Kidney epithelial cell (primary cell): ENCODE measurements around the gene IFT81. TPM values are rescaled to one million over a fixed set of nuclear protein-coding genes. Genes with fewer than 3 reads are reported as not detected.

ENCODE experiments used
- DNase-seq: peaks from one replicate; pipeline ENCODE4 v3.0.0-alpha.2; 2010; ENCODE audit warnings: low read depth
- H3K27me3 ChIP-seq: 2 replicates; pipeline ENCODE4 v1.6.0; 2011; ENCODE audit warnings: low read length; ENCODE audit not compliant: control insufficient read depth, insufficient read depth
- H3K36me3 ChIP-seq: 2 replicates; pipeline ENCODE4 v1.5.1; 2011; ENCODE audit warnings: low read length; ENCODE audit not compliant: control insufficient read depth, insufficient read depth
- H3K4me3 ChIP-seq: 2 replicates; pipeline ENCODE4 v1.5.1; 2011; ENCODE audit warnings: low read depth, mild to moderate bottlenecking, control low read depth, low read length
- total RNA-seq: library from RNA; depleted of rRNA; stranded (reverse); fragments of >200 nt; gene quantifications from 2 replicates; pipeline ENCODE4 v1.2.3, GENCODE V29; 2015
- TF ChIP-seq, protein P1 (sequence below): IDR thresholded peaks from 2 replicates; pipeline ENCODE4 v1.5.1; 2011; ENCODE audit warnings: mild to moderate bottlenecking, moderate library complexity, low read length, control low read depth, inconsistent platforms; ENCODE audit not compliant: insufficient read depth, poor library complexity, severe bottlenecking

Gene IFT81
- total RNA-seq, 1 donor from 2014 or later: 6.9 TPM

DNA sequence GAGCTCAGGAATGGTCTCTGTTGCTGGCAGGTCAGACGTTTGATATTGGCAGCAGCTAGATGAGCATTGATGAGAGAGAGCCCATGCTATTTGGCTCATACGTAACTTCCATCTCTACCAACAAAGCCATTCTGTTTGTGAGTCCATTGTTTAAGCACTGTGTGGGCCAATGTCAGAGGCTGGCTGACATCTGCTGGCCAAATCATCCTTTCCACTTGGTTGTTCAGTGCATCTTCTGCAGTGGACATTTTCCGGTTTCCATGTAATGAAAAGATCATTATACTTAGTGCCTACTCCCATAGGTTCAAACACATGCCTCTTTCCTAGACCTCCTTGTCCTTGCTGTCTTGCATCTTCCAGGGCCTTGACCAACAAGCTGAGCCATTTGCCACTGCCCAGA is 59.2 kb downstream of the IFT81 start:
- Histone ChIP-seq H3K36me3 (no peaks in the 10 kb centered on the region), H3K27me3 (no peaks in the 10 kb centered on the region), H3K4me3 (no peak overlapping the region)
- TF ChIP-seq, protein P1, sequence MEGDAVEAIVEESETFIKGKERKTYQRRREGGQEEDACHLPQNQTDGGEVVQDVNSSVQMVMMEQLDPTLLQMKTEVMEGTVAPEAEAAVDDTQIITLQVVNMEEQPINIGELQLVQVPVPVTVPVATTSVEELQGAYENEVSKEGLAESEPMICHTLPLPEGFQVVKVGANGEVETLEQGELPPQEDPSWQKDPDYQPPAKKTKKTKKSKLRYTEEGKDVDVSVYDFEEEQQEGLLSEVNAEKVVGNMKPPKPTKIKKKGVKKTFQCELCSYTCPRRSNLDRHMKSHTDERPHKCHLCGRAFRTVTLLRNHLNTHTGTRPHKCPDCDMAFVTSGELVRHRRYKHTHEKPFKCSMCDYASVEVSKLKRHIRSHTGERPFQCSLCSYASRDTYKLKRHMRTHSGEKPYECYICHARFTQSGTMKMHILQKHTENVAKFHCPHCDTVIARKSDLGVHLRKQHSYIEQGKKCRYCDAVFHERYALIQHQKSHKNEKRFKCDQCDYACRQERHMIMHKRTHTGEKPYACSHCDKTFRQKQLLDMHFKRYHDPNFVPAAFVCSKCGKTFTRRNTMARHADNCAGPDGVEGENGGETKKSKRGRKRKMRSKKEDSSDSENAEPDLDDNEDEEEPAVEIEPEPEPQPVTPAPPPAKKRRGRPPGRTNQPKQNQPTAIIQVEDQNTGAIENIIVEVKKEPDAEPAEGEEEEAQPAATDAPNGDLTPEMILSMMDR: no peak
- DNase-seq: no peak

- Histone ChIP-seq H3K36me3 (no peaks in the 10 kb centered on the region), H3K27me3 (no peaks in the 10 kb centered on the region), H3K4me3 (no peak overlapping the region)
- TF ChIP-seq, protein P1: no peak
- DNase-seq: no peak
Measured at GRCh38 chr12:110185626-110186025, 61.5 kb downstream of the IFT81 start.

- no peak for DNase-seq
- H3K27me3 ChIP-seq: no peaks in the 10 kb centered on the region
- no peaks in the 10 kb centered on the region for H3K36me3 ChIP-seq
- H3K4me3 ChIP-seq: no peak overlapping the region
- TF ChIP-seq, protein P1: no peak
Measured at GRCh38 chr12:110186059-110186458, 61.9 kb downstream of the IFT81 start.

GRCh38 chr12:110193196-110193595 is 69.0 kb downstream of the IFT81 start:
- Histone ChIP-seq H3K36me3 (no peaks in the 10 kb centered on the region), H3K4me3 (no peak overlapping the region), H3K27me3 (no peaks in the 10 kb centered on the region)
- DNase-seq: no peak
- TF ChIP-seq, protein P1: no peak

- H3K27me3 ChIP-seq: no peaks in the 10 kb centered on the region
- TF ChIP-seq, protein P1: no peak
- DNase-seq: no peak
- H3K4me3 ChIP-seq: no peak overlapping the region
- no peaks in the 10 kb centered on the region for H3K36me3 ChIP-seq
Measured at GRCh38 chr12:110197003-110197402, 72.8 kb downstream of the IFT81 start.

GRCh38 chr12:110198386-110198785 is 74.2 kb downstream of the IFT81 start:
- DNase-seq: no peak
- Histone ChIP-seq H3K36me3 (no peaks in the 10 kb centered on the region), H3K4me3 (no peak overlapping the region), H3K27me3 (no peaks in the 10 kb centered on the region)
- TF ChIP-seq, protein P1: no peak
